OCI-LY7 (cell line): Measurements from ENCODE around the gene ISG20L2. TPM values are rescaled to one million over a fixed set of nuclear protein-coding genes. Genes with fewer than 3 reads are reported as not detected.
"Not testable (repeated sequence)": the region's sequence is repeated elsewhere in the genome, so short reads cannot be mapped to it uniquely, and the experiment has no call there.

ENCODE experiments used
- BruUV-seq: library from RNA; stranded (reverse); fragments of 400-500 nt; replicated peaks from 2 replicates; lab custom pipeline; 2021; lab: Mats Ljungman, UMichigan
- CTCF ChIA-PET: fragments of 300-600 bp; sonication (Branson Sonifier 250); formaldehyde crosslinking; loops from one replicate; lab custom pipeline; 2022; ENCODE audit warnings: antibody characterized with exemption; ENCODE audit not compliant: unreplicated experiment; lab: Charles Lee
- POLR2A ChIA-PET: fragments of 300-600 bp; sonication (Branson Sonifier 250); formaldehyde crosslinking; loops from one replicate; lab custom pipeline; 2022; ENCODE audit warnings: antibody characterized with exemption; lab: Charles Lee
- DNase-seq: peaks from one replicate; pipeline ENCODE4 v3.0.0-alpha.2; 2015; ENCODE audit warnings: low spot score
- H2AFZ ChIP-seq: fragments of 200-600 bp; sonication (generic), shearing (Covaris generic); 2 replicates; pipeline ENCODE4 v1.6.1; 2014; ENCODE audit warnings: mild to moderate bottlenecking, antibody characterized with exemption, low read length, moderate library complexity
- H3K27ac ChIP-seq: fragments of 200-600 bp; sonication (generic); 2 replicates; pipeline ENCODE4 v1.5.1; 2014; ENCODE audit warnings: mixed run types, low read depth, mild to moderate bottlenecking, moderate library complexity, low read length, inconsistent platforms; ENCODE audit not compliant: poor library complexity, severe bottlenecking
- H3K36me3 ChIP-seq: fragments of 200-600 bp; sonication (generic); 2 replicates; pipeline ENCODE4 v1.6.1; 2014; ENCODE audit warnings: mild to moderate bottlenecking, antibody characterized with exemption, low read length, moderate library complexity, mixed read lengths; ENCODE audit not compliant: insufficient read depth
- H3K4me1 ChIP-seq: fragments of 200-600 bp; sonication (generic); 2 replicates; pipeline ENCODE4 v1.5.1; 2014; ENCODE audit warnings: mild to moderate bottlenecking, low read length; ENCODE audit not compliant: insufficient read depth, poor library complexity, severe bottlenecking
- H3K4me2 ChIP-seq: fragments of 200-600 bp; sonication (generic); 2 replicates; pipeline ENCODE4 v1.6.1; 2014; ENCODE audit warnings: mild to moderate bottlenecking, low read length
- H3K4me3 ChIP-seq: fragments of 200-600 bp; sonication (generic); 2 replicates; pipeline ENCODE4 v1.5.1; 2014; ENCODE audit warnings: mild to moderate bottlenecking, low read depth, low read length; ENCODE audit not compliant: poor library complexity, severe bottlenecking
- H3K79me2 ChIP-seq: fragments of 200-600 bp; sonication (generic); 2 replicates; pipeline ENCODE4 v1.6.1; 2016; ENCODE audit warnings: low read depth, mild to moderate bottlenecking, low read length, moderate library complexity, mixed read lengths; ENCODE audit not compliant: insufficient read depth
- H3K9me2 ChIP-seq: fragments of 200-600 bp; sonication (generic); 2 replicates; pipeline ENCODE4 v1.6.1; 2016; ENCODE audit warnings: mild to moderate bottlenecking, low read length, mixed read lengths; ENCODE audit not compliant: insufficient read depth
- H3K9me3 ChIP-seq: fragments of 200-600 bp; sonication (generic); 2 replicates; pipeline ENCODE4 v1.6.1; 2014; ENCODE audit warnings: mild to moderate bottlenecking, mixed run types, low read length, mixed read lengths
- H4K20me1 ChIP-seq: fragments of 200-600 bp; sonication (generic); 2 replicates; pipeline ENCODE4 v1.6.1; 2014; ENCODE audit warnings: mild to moderate bottlenecking, antibody characterized with exemption, low read length, moderate library complexity, mixed read lengths; ENCODE audit not compliant: insufficient read depth
- CTCF ChIP-seq: fragments of 200-600 bp; sonication (generic); conservative IDR thresholded peaks from 2 replicates; pipeline ENCODE4 v1.5.1; 2014; ENCODE audit warnings: mild to moderate bottlenecking, antibody characterized with exemption, low read length, moderate library complexity, mixed read lengths
- EZH2phosphoT487 ChIP-seq: fragments of 200-600 bp; sonication (generic); IDR thresholded peaks from 2 replicates; pipeline ENCODE4 v1.6.1; 2018; ENCODE audit warnings: low read depth, borderline replicate concordance, mild to moderate bottlenecking, mixed run types, antibody characterized with exemption, low read length, moderate library complexity, mixed read lengths
- intact Hi-C: fragments of 100-400 bp; cut with micrococcal nuclease; formaldehyde crosslinking; loops from one replicate; pipeline ENCODE4 v1.10.0; 2022; ENCODE audit not compliant: unreplicated experiment
- total RNA-seq, 2 experiments: library from RNA; depleted of rRNA in 1 of 2; stranded (reverse); fragments of >200 nt in 1 of 2; shearing (Covaris generic) in 1 of 2; gene quantifications; 2 replicates each; pipeline ENCODE4 v1.2.3, GENCODE V29; 2014 to 2022

Gene ISG20L2
- total RNA-seq, 2 experiments from 2014 or later = 37.9 to 74.1 TPM

GRCh38 chr1:156760092-156760795 is 31.7 kb upstream of the ISG20L2 start:
- ChIA-PET POLR2A (interaction anchor here (0.7 to 2.3 kb wide), 2 partner anchors 8 to 12 kb away, joined by 3 to 7 read pairs; no protein-coding TSS in a partner anchor), CTCF (interaction anchor here (0.6 kb wide), 1 partner anchor 133 kb away, joined by 3 read pairs; no protein-coding TSS in a partner anchor)
- Histone ChIP-seq H3K4me2 (no peak overlapping the region), H3K9me2 (no peaks in the 10 kb centered on the region), H3K4me3 (no peak overlapping the region), H3K27ac (no peak overlapping the region), H3K9me3 (no peaks in the 10 kb centered on the region), H2AFZ (no peak overlapping the region), H4K20me1 (no peaks in the 10 kb centered on the region), H3K36me3 (no peaks in the 10 kb centered on the region), H3K4me1 (peaks cover 7% of the 10 kb centered on the region), H3K79me2 (no peaks in the 10 kb centered on the region)
- intact Hi-C loops = no loop called here
- no peak for DNase-seq
- TF ChIP-seq CTCF (no peak), EZH2phosphoT487 (no peak)
- BruUV-seq = no TSS peak

GRCh38 chr1:156757572-156758253 is 29.1 kb upstream of the ISG20L2 start:
- H3K9me2 ChIP-seq, CTCF ChIA-PET, H3K4me2 ChIP-seq, H3K4me3 ChIP-seq, H4K20me1 ChIP-seq, H2AFZ ChIP-seq, H3K9me3 ChIP-seq, H3K27ac ChIP-seq, H3K36me3 ChIP-seq, H3K79me2 ChIP-seq, BruUV-seq, POLR2A ChIA-PET, DNase-seq: not testable (repeated sequence)
- H3K4me1 ChIP-seq = peaks cover 18% of the 10 kb centered on the region
- intact Hi-C loops = loop anchor here (10.0 kb wide), 1 partner anchor 253 kb away; the partner anchor contains the start of gene MEF2D

GRCh38 chr1:156756355-156756754 is 27.8 kb upstream of the ISG20L2 start:
- TF ChIP-seq EZH2phosphoT487 = no peak
- no peak for TF ChIP-seq CTCF
- CTCF ChIA-PET = interaction anchor here (1.6 kb wide), 1 partner anchor 30 kb away, joined by 3 read pairs; no protein-coding TSS in a partner anchor
- Histone ChIP-seq H3K9me2 (no peaks in the 10 kb centered on the region), H3K9me3 (no peaks in the 10 kb centered on the region), H3K27ac (no peak overlapping the region), H3K36me3 (peaks cover 3% of the 10 kb centered on the region; the same call in 1 of the 2 replicates), H2AFZ (no peak overlapping the region), H3K4me1 (peaks cover 20% of the 10 kb centered on the region), H3K4me3 (no peak overlapping the region), H4K20me1 (no peaks in the 10 kb centered on the region), H3K79me2 (peaks cover 17% of the 10 kb centered on the region), H3K4me2 (no peak overlapping the region)
- BruUV-seq = no TSS peak
- no peak for DNase-seq
- POLR2A ChIA-PET = interaction anchor here (0.5 to 1.2 kb wide), 6 partner anchors 10 to 142 kb away, joined by 3 to 5 read pairs (median 4); partner anchors contain the start of genes ISG20L2, METTL25B and MRPL24
- intact Hi-C loops = loop anchor here (10.0 kb wide), 1 partner anchor 252 kb away; the partner anchor contains the start of gene MEF2D
